NT2/D1 (cell line): ENCODE measurements around the gene RHOG.
"Not testable (repeated sequence)": the region's sequence is repeated elsewhere in the genome, so short reads cannot be mapped to it uniquely, and the experiment has no call there.

ENCODE experiments used
- DNase-seq: peaks from one replicate; pipeline ENCODE4 v3.0.0-alpha.2; 2011; ENCODE audit warnings: low read depth, low spot score
- H3K27me3 ChIP-seq: 2 replicates; pipeline ENCODE4 v1.6.0; 2011; ENCODE audit warnings: mild to moderate bottlenecking; ENCODE audit not compliant: insufficient read length, insufficient read depth
- H3K36me3 ChIP-seq: 2 replicates; pipeline ENCODE4 v1.6.1; 2011; ENCODE audit warnings: mild to moderate bottlenecking, low read length, mixed read lengths; ENCODE audit not compliant: insufficient read depth, insufficient read length
- H3K4me1 ChIP-seq: 2 replicates; pipeline ENCODE4 v1.5.1; 2011; ENCODE audit not compliant: insufficient read depth, insufficient read length
- H3K4me3 ChIP-seq: 2 replicates; pipeline ENCODE4 v1.5.1; 2011; ENCODE audit warnings: low read depth; ENCODE audit not compliant: insufficient read length
- H3K9ac ChIP-seq: 2 replicates; pipeline ENCODE4 v1.6.0; 2011; ENCODE audit warnings: low read depth; ENCODE audit not compliant: insufficient read length
- H3K9me3 ChIP-seq: 2 replicates; pipeline ENCODE4 v1.5.1; 2011; ENCODE audit warnings: mild to moderate bottlenecking, low read length; ENCODE audit not compliant: insufficient read depth
- SUZ12 ChIP-seq: IDR thresholded peaks from 2 replicates; pipeline ENCODE4 v1.6.1; 2011; ENCODE audit not compliant: insufficient read length, insufficient read depth; ENCODE audit errors: extremely low read depth
- YY1 ChIP-seq: IDR thresholded peaks from 2 replicates; pipeline ENCODE4 v1.6.1; 2011; ENCODE audit not compliant: insufficient read length, insufficient read depth
- ZNF274 ChIP-seq: IDR thresholded peaks from 2 replicates; pipeline ENCODE4 v1.6.1; 2011; ENCODE audit warnings: mild to moderate bottlenecking, low read depth, low read length

Gene RHOG

DNA sequence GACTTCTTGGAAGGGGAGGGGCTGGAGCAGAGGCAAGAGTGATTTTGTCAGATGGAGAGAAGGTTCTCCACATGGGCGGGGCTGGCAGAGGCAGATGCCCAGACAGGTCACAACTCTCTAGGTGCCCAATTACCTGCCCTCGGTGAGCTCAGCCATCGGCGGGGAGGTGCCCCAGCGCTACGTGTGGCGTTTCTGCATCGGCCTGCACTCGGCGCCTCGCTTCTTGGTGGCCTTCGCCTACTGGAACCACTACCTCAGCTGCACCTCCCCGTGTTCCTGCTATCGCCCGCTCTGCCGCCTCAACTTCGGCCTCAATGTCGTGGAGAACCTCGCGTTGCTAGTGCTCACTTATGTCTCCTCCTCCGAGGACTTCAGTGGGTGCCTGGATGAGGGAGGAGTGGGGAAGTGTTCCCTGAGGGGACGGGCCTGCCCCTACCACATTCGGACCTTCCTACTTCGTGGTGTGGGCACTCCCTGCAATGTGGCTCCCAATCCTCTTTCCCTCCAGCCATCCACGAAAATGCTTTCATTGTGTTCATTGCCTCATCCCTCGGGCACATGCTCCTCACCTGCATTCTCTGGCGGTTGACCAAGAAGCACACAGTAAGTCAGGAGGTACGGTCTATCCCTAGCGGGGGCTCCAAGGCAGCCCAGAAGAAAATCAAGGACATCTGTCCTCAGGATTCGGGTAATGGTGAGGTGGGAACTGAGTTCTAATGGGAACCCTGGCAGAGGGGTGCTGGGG is 16.8 kb downstream of the RHOG start:
- no peak for DNase-seq
- peaks cover 27% of the 10 kb centered on the region for H3K4me1 ChIP-seq
- no peaks in the 10 kb centered on the region for H3K9me3 ChIP-seq
- TF ChIP-seq SUZ12 (no peak), YY1 (no peak), ZNF274 (no peak)
- H3K27me3 ChIP-seq: no peaks in the 10 kb centered on the region
- H3K36me3 ChIP-seq: peaks cover 63% of the 10 kb centered on the region
- no peak overlapping the region for H3K9ac ChIP-seq
- no peak overlapping the region for H3K4me3 ChIP-seq

DNA sequence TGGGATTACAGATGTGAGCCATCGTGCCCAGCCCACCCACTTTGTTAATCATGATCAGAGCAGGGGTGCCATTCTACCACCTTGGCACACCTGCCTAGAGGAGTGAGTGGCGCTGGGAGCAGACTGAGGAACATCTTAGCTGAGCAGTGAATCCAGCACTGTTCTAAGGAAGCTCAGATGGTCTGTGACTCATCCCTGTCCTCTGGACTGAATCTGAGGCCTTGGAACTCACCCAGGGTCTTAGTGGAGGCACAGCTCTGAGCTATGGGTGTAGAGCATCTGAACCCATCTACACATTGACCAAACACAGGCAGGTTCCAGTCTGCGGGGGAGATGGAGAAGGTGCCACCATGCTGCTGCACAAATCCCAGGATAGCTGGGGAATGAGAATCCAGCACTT is 17.5 kb downstream of the RHOG start:
- Histone ChIP-seq H3K9ac (no peak overlapping the region), H3K4me3 (no peak overlapping the region), H3K27me3 (no peaks in the 10 kb centered on the region), H3K4me1 (peaks cover 27% of the 10 kb centered on the region), H3K36me3 (peaks cover 60% of the 10 kb centered on the region), H3K9me3 (no peaks in the 10 kb centered on the region)
- DNase-seq: no peak
- TF ChIP-seq SUZ12 (no peak), ZNF274 (no peak)

DNA sequence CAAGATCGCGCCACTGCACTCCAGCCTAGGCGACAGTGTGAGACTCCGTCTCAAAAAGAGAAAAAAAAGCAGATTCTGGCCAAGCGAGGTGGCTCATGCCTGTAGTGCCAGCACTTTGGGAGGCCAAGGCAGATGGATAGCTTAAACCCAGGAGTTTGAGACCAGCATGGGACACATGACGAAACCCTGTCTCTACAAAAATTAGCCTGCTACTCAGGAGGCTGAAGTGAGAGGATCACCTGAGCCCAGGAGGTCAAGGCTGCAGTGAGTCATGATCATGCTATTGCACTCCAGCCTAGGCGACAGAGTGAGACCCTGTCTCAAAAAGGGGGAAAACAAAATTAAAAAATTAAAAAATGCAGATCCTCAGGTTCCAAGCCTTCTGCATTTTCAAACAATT is 18.4 kb downstream of the RHOG start:
- TF ChIP-seq YY1: no peak
- TF ChIP-seq SUZ12: no peak
- no peak for TF ChIP-seq ZNF274
- Histone ChIP-seq H3K27me3 (no peaks in the 10 kb centered on the region), H3K4me3 (no peak overlapping the region), H3K36me3 (peaks cover 50% of the 10 kb centered on the region), H3K4me1 (peaks cover 20% of the 10 kb centered on the region), H3K9ac (no peak overlapping the region), H3K9me3 (no peaks in the 10 kb centered on the region)
- no peak for DNase-seq

DNA sequence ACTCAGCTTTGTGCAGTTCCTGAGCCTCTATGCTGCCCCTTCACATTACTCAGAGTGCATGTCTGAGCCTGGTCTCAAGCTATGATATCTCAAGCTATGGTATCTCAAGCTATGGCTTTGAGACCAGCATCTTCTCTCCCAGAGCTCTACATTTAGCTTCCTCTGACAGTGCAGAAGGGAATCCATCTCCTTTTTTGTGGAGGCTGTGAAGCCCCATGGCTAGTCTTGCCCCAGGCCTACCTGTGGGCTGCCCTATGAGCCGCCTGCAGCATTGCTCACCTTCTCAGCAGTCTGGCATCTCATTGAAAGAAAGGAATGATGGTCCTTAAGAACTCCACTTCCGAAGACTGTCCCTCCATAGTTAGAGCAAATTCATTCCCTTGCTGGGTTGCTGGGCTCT is 19.8 kb downstream of the RHOG start:
- H3K4me3 ChIP-seq: no peak overlapping the region
- H3K9ac ChIP-seq: no peak overlapping the region
- no peaks in the 10 kb centered on the region for H3K9me3 ChIP-seq
- TF ChIP-seq ZNF274: no peak
- TF ChIP-seq YY1: no peak
- H3K27me3 ChIP-seq: no peaks in the 10 kb centered on the region
- no peak for DNase-seq
- peaks cover 12% of the 10 kb centered on the region for H3K4me1 ChIP-seq
- peaks cover 36% of the 10 kb centered on the region for H3K36me3 ChIP-seq

DNA sequence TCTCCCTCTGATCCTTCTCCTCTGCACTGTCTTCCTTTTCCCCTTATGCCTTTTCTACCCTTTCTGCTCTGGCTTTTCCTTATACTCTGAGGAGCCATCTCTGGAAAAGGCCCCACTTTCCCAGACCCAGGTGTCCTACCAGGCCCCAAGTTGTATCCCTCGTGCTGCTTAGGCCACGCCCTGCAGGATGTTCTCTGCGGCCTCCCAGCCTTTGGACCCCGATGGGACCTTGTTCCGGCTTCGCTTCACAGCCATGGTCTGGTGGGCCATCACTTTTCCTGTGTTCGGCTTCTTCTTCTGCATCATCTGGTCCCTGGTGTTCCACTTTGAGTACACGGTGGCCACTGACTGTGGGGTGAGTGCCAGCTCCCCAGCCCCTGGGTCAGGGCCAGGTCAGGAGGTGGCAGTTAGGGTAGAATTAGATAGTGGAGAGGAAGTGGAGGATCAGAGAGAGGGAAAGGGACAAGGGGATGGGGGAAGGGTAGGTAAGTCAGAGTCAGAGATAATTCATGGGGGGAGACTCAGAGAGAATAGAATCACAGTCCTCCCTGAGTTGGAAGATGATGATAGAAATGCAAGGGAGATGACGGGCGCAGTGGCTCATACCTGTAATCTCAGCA is 23.5 kb downstream of the RHOG start:
- TF ChIP-seq YY1 (no peak), ZNF274 (no peak), SUZ12 (no peak)
- Histone ChIP-seq H3K4me3 (no peak overlapping the region), H3K9ac (no peak overlapping the region)

DNA sequence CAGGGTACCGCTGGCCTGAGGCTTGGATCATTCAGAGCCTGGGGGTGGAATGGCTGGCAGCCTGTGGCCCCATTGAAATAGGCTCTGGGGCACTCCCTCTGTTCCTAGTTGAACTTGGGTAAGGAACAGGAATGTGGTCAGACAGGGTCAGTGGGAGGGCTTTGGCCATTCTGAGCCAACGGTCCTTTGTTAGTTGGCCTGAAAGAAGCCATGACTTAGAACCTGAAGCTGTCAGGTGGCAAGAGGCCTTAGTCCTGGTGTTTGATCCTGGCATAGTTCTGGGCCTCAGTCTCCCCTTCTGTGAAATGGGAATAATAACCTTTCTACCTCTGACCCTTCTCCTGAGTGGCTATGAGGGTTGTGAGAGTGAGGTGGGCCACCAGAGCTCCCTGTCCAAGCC is 24.1 kb downstream of the RHOG start:
- Histone ChIP-seq H3K27me3 (no peaks in the 10 kb centered on the region), H3K9ac (no peak overlapping the region), H3K9me3 (no peaks in the 10 kb centered on the region), H3K4me1 (no peaks in the 10 kb centered on the region), H3K4me3 (no peak overlapping the region), H3K36me3 (peaks cover 16% of the 10 kb centered on the region)
- DNase-seq: no peak
- TF ChIP-seq SUZ12 (no peak), YY1 (no peak), ZNF274 (no peak)

More for the DNA sequence above, 23.5 kb downstream of the RHOG start:
- no peak for DNase-seq
- peaks cover 16% of the 10 kb centered on the region for H3K36me3 ChIP-seq
- no peaks in the 10 kb centered on the region for H3K27me3 ChIP-seq
- no peaks in the 10 kb centered on the region for H3K4me1 ChIP-seq
- no peaks in the 10 kb centered on the region for H3K9me3 ChIP-seq

DNA sequence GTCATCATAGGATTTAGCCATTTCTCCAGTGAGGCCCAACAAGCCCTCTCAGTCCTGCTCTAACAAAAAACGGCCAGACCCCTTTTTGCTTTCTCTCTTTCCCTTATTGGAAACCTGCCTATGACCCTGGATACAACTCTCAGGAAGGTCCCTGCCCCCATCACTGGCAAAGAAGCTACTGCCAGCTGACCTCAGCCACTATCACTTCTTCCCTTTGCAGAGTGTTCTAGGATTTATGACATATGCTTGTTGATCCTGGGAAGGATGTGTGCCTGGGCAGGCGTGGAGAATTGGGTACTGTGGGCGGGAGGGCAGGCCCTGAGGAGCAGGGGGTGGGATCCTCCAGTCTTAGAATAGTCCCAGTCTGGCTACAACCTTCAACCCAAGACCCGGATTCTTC is 24.9 kb downstream of the RHOG start:
- H3K4me3 ChIP-seq: no peak overlapping the region
- H3K9me3 ChIP-seq: no peaks in the 10 kb centered on the region
- peaks cover 4% of the 10 kb centered on the region for H3K4me1 ChIP-seq
- H3K36me3 ChIP-seq: peaks cover 21% of the 10 kb centered on the region
- no peak for TF ChIP-seq ZNF274
- no peak for TF ChIP-seq SUZ12
- no peak for TF ChIP-seq YY1
- no peak for DNase-seq
- no peaks in the 10 kb centered on the region for H3K27me3 ChIP-seq
- no peak overlapping the region for H3K9ac ChIP-seq

DNA sequence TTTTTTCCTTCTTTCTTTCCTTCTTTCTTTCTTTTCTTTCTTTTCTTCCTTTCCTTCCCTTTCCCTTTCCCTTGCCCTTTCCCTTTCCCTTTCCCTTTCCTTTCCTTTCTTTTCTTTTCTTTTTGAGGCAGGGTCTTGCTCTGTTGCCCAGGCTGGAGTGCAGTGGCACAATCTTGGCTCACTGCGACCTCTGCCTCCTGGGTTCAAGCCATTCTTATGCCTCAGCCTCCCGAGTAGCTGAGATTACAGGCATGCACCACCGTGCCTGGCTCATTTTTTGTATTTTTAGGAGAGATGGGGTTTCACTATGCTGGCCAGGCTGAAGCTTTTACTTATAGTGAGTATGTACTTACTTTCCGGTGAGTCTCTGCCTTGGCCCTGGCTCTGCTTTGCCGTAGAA is 25.9 kb downstream of the RHOG start:
- H3K9ac ChIP-seq, H3K4me1 ChIP-seq, H3K27me3 ChIP-seq, H3K4me3 ChIP-seq, H3K9me3 ChIP-seq, DNase-seq: not testable (repeated sequence)
- peaks cover 15% of the 10 kb centered on the region for H3K36me3 ChIP-seq
